Type B pancreatic cell (in vitro differentiated cells): Measurements from ENCODE around the gene LRRTM3. TPM values are rescaled to one million over a fixed set of nuclear protein-coding genes. Genes with fewer than 3 reads are reported as not detected.

Experiments used
- DNase-seq: peaks from one replicate; pipeline ENCODE4 v3.0.0; 2021; ENCODE audit warnings: mixed read lengths; ENCODE audit not compliant: unreplicated experiment; ENCODE audit errors: extremely low spot score
- H3K27ac Mint-ChIP-seq: 2 replicates; pipeline ENCODE4 v1.8.0; 2021; ENCODE audit warnings: mild to moderate bottlenecking, mixed read lengths
- H3K27me3 Mint-ChIP-seq: 2 replicates; pipeline ENCODE4 v1.8.0; 2021; ENCODE audit warnings: mixed read lengths
- H3K36me3 Mint-ChIP-seq: 2 replicates; pipeline ENCODE4 v1.8.0; 2021; ENCODE audit warnings: mixed read lengths
- H3K4me1 Mint-ChIP-seq: one replicate; pipeline ENCODE4 v1.8.0; 2021; ENCODE audit warnings: mixed read lengths; ENCODE audit not compliant: unreplicated experiment
- H3K4me3 Mint-ChIP-seq: 2 replicates; pipeline ENCODE4 v1.8.0; 2021; ENCODE audit warnings: mild to moderate bottlenecking, mixed read lengths
- H3K9me3 Mint-ChIP-seq: 2 replicates; pipeline ENCODE4 v1.8.0; 2021; ENCODE audit warnings: mixed read lengths
- total RNA-seq: library from RNA; stranded (reverse); gene quantifications from 2 replicates; pipeline ENCODE4 v1.2.1, GENCODE V29; 2021; ENCODE audit warnings: low replicate concordance
- TF ChIP-seq, protein P1 (sequence below): fragments of 200-600 bp; sonication (generic); conservative IDR thresholded peaks from 2 replicates; pipeline ENCODE4 v1.5.0; 2021; ENCODE audit warnings: antibody characterized with exemption, mild to moderate bottlenecking

LRRTM3 gene
- total RNA-seq, 1 donor from 2014 or later, result 2.5 TPM

DNA sequence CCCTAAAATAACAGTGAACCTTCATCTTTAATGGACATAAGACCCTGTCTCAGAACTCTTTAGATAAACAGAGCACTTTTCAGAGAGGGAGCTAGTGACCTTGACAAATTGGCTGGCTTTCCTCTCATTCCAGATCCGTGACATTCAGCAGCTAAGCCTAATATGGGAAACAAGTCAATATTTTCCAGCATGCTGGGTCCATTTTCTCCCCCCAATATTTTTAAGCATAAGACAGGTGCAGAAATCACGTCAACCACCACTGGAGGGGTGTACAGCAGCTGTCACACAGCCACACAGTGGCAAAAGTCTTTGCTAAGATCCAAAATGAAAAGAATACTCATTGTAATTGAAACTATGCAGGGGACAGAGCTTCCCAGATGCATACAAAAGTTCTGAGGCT lies 26.1 kb downstream of the LRRTM3 start:
- no peak overlapping the region for H3K27ac Mint-ChIP-seq
- no peak overlapping the region for H3K4me3 Mint-ChIP-seq
- TF ChIP-seq, protein P1, sequence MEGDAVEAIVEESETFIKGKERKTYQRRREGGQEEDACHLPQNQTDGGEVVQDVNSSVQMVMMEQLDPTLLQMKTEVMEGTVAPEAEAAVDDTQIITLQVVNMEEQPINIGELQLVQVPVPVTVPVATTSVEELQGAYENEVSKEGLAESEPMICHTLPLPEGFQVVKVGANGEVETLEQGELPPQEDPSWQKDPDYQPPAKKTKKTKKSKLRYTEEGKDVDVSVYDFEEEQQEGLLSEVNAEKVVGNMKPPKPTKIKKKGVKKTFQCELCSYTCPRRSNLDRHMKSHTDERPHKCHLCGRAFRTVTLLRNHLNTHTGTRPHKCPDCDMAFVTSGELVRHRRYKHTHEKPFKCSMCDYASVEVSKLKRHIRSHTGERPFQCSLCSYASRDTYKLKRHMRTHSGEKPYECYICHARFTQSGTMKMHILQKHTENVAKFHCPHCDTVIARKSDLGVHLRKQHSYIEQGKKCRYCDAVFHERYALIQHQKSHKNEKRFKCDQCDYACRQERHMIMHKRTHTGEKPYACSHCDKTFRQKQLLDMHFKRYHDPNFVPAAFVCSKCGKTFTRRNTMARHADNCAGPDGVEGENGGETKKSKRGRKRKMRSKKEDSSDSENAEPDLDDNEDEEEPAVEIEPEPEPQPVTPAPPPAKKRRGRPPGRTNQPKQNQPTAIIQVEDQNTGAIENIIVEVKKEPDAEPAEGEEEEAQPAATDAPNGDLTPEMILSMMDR, result no peak

DNA sequence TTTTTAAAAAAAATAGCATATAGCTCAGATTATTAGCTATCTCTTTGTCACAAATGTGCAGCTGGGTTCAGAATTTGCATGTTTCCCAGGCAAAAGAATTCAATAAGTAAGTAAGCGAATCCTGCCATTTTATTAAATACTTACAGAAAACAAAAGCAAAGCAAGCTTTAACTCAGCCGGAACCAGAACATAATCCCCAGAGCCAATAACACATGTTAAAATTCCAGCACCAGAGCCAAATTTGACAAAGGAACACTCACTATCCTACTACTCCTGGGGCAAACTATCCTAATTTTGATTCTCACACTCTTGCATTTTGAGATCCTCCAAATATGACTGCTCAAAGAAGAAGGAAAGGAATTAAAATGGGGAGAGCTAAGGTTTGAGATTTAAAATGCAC lies 32.6 kb downstream of the LRRTM3 start:
- TF ChIP-seq, protein P1, result no peak
- H3K27ac Mint-ChIP-seq, result no peak overlapping the region
- no peak overlapping the region for H3K4me3 Mint-ChIP-seq
- peaks cover 6% of the 10 kb centered on the region for H3K4me1 Mint-ChIP-seq
- DNase-seq, result no peak
- peaks cover 3% of the 10 kb centered on the region for H3K36me3 Mint-ChIP-seq
- no peaks in the 10 kb centered on the region for H3K27me3 Mint-ChIP-seq
- no peaks in the 10 kb centered on the region for H3K9me3 Mint-ChIP-seq

More for the DNA sequence above, 26.1 kb downstream of the LRRTM3 start:
- no peak for DNase-seq
- Mint-ChIP-seq H3K9me3 (no peaks in the 10 kb centered on the region), H3K36me3 (no peaks in the 10 kb centered on the region), H3K4me1 (no peaks in the 10 kb centered on the region), H3K27me3 (no peaks in the 10 kb centered on the region)

DNA sequence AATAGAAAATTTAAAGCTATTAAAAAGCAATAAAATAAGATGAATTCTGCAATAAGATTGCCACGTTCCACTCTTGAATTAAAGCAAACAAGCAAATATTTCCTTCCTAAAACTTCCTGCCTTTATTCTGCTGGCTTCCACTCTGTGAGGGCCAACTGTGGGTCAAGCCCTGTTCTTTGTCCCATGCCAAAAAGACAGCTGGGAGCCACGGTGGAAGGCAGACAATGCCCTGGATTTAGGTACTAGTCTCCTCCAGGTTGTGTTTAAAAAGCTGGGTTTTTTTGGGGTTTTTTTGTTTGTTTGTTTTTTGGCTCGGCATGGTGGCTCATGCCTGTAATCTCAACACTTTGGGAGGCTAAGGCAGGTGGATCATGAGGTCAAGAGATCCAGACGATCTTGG lies 39.1 kb downstream of the LRRTM3 start:
- Mint-ChIP-seq H3K27me3 (no peaks in the 10 kb centered on the region), H3K9me3 (no peaks in the 10 kb centered on the region), H3K4me1 (no peaks in the 10 kb centered on the region), H3K4me3 (no peak overlapping the region), H3K36me3 (peaks cover 3% of the 10 kb centered on the region), H3K27ac (no peak overlapping the region)
- TF ChIP-seq, protein P1, result no peak
- DNase-seq, result no peak

DNA sequence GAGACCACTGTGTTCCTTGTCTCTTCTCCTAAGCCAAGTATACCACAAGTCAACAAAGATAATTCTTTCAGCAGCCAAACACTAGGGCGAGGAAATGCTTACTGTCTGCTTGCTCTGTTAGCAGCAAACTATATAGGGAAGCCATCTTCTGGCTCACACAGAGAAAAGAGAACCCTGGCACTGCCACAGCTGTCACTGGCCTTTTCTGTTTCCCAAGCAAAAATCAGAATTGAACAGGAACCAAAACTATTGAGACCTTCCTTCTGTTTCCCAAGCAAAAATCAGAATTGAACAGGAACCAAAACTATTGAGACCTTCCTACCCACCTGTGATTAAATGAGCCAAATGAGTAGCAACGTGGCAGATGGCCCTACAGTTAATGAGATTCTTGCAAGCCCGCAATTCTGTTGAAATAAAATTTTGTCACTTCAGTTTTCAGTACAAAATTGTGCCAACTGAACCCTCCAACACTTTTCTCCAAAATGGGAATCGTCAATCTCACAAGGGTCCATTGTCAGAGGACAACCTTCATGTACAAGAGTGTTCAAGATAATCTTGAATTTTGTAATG lies 54.5 kb downstream of the LRRTM3 start:
- TF ChIP-seq, protein P1, result no peak
- Mint-ChIP-seq H3K4me1 (no peaks in the 10 kb centered on the region), H3K27me3 (no peaks in the 10 kb centered on the region), H3K36me3 (no peaks in the 10 kb centered on the region), H3K27ac (no peak overlapping the region), H3K9me3 (no peaks in the 10 kb centered on the region), H3K4me3 (no peak overlapping the region)
- DNase-seq, result no peak

DNA sequence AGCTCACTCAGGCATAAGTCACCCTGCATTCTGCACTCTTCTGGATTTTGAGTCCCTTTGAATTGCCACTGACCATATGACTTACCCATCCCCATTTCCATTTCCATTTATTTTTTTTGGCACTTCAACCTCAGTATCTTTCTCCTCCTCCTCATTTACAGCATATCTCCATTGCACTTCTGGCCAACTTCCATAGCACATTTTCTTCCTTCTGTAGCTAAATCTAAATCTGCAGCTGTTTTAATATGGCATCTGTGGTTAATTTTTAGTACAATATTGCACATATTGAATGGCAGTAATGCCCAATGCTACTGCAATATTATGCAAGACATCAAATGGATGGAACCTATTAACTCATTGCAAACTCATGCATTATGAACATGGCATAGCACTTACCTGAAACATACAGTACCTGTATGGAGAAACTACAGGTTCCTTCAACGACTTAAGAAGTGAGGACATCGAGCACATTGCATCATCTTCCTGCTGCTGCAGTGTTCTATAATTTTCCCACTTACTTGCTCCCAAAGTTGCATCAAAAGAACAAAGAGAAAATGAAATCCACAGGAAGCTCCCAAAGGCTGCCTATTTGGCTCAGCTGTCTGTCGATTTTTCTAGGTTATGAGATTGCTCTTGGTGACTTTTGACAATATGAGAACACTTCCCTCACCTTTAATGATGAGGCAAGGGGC lies 55.7 kb downstream of the LRRTM3 start:
- Mint-ChIP-seq H3K9me3 (no peaks in the 10 kb centered on the region), H3K4me1 (no peaks in the 10 kb centered on the region), H3K27ac (no peak overlapping the region), H3K27me3 (no peaks in the 10 kb centered on the region), H3K4me3 (no peak overlapping the region), H3K36me3 (no peaks in the 10 kb centered on the region)
- no peak for DNase-seq
- TF ChIP-seq, protein P1, result no peak
